ENCODE data around the gene MT3.

DNA sequence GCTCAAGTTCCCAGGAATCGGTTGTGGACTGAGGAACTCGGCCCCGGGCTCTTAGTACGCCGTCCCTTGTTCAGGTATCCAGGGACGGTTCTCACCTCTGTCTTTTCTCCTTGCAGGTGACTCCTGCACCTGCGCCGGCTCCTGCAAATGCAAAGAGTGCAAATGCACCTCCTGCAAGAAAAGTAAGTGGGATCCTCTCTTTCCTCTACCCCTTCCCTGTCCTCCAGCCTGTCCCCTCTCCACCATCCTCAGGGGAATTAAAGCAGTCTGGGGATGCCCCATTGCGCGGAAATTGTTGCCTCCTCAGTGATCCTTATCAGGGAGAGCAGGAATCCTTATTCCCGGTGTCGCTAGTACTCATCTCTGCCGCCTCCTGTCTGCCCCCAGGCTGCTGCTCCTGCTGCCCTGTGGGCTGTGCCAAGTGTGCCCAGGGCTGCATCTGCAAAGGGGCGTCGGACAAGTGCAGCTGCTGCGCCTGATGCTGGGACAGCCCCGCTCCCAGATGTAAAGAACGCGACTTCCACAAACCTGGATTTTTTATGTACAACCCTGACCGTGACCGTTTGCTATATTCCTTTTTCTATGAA lies 19.6 kb downstream of the MT3 start:
- TF ChIP-seq, protein P1, sequence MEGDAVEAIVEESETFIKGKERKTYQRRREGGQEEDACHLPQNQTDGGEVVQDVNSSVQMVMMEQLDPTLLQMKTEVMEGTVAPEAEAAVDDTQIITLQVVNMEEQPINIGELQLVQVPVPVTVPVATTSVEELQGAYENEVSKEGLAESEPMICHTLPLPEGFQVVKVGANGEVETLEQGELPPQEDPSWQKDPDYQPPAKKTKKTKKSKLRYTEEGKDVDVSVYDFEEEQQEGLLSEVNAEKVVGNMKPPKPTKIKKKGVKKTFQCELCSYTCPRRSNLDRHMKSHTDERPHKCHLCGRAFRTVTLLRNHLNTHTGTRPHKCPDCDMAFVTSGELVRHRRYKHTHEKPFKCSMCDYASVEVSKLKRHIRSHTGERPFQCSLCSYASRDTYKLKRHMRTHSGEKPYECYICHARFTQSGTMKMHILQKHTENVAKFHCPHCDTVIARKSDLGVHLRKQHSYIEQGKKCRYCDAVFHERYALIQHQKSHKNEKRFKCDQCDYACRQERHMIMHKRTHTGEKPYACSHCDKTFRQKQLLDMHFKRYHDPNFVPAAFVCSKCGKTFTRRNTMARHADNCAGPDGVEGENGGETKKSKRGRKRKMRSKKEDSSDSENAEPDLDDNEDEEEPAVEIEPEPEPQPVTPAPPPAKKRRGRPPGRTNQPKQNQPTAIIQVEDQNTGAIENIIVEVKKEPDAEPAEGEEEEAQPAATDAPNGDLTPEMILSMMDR (conservative IDR thresholded peaks at IDR 0.05 in 1 of 2, IDR thresholded peaks at IDR 0.05 in 1 of 2; ENCODE audit: extremely low read depth in 1 of 2, insufficient read depth in 1 of 2, low read depth in 1 of 2, low read length in 2 of 2): no peak
- no peak for TF ChIP-seq EZH2 (IDR thresholded peaks at IDR 0.05; ENCODE audit: borderline replicate concordance, low read length)

All from mammary epithelial cell (primary cell).